Activated CD4-positive, alpha-beta T cell treated with anti-CD3 and anti-CD28 coated beads, Interleukin-2, amount 50 U/mL, for 24 hours (primary cell): ENCODE data around the gene ZC3H15.

ENCODE experiments used
- DNase-seq, 2 donors: peaks; one replicate each; pipeline ENCODE4 v3.0.0-alpha.2; 2020; ENCODE audit warnings: low read depth in 1 of 2, low spot score in 1 of 2

The ZC3H15 gene

GRCh38 chr2:186540941-186541340 is 54.9 kb downstream of the ZC3H15 start:
- no peak for DNase-seq

- no peak for DNase-seq
Measured at GRCh38 chr2:186542002-186542401, 55.9 kb downstream of the ZC3H15 start.

GRCh38 chr2:186543561-186544131 is 57.6 kb downstream of the ZC3H15 start:
- no peak for DNase-seq

GRCh38 chr2:186544255-186544675 is 58.2 kb downstream of the ZC3H15 start:
- no peak for DNase-seq

GRCh38 chr2:186546846-186547245 is 60.8 kb downstream of the ZC3H15 start:
- no peak for DNase-seq

- DNase-seq = no peak
Measured at GRCh38 chr2:186551323-186552050, 65.4 kb downstream of the ZC3H15 start.

- DNase-seq = no peak
Measured at GRCh38 chr2:186554429-186554828, 68.4 kb downstream of the ZC3H15 start.

GRCh38 chr2:186554850-186555671 is 69.0 kb downstream of the ZC3H15 start:
- DNase-seq = no peak

GRCh38 chr2:186558512-186559276 is 72.6 kb downstream of the ZC3H15 start:
- DNase-seq = no peak
